Stimulated activated CD4-positive, alpha-beta T cell treated with anti-CD3 and anti-CD28 coated beads, Interleukin-1b, Interleukin-23, amount 100 ng/mL, for 24 hours (primary cell): ENCODE data around the gene U2AF1L4.

Experiments
- DNase-seq, 4 experiments: peaks; one replicate each; pipeline ENCODE4 v3.0.0-alpha.2; 2020; ENCODE audit warnings: low read depth in 4 of 4, low spot score in 1 of 4

U2AF1L4 gene

GRCh38 chr19:35745328-35746086 is at the start of gene U2AF1L4, which contains the start of gene PSENEN:
Gene U2AF1L4, minus strand, starts transcription at chr19:35745418. Its CDS starts 27 bp downstream, at chr19:35745391.
Gene PSENEN, plus strand, starts transcription at chr19:35745651. Its CDS starts 280 bp downstream, at chr19:35745931.
- DNase-seq: peak; percentile 75 to 91 (median 89)

DNA sequence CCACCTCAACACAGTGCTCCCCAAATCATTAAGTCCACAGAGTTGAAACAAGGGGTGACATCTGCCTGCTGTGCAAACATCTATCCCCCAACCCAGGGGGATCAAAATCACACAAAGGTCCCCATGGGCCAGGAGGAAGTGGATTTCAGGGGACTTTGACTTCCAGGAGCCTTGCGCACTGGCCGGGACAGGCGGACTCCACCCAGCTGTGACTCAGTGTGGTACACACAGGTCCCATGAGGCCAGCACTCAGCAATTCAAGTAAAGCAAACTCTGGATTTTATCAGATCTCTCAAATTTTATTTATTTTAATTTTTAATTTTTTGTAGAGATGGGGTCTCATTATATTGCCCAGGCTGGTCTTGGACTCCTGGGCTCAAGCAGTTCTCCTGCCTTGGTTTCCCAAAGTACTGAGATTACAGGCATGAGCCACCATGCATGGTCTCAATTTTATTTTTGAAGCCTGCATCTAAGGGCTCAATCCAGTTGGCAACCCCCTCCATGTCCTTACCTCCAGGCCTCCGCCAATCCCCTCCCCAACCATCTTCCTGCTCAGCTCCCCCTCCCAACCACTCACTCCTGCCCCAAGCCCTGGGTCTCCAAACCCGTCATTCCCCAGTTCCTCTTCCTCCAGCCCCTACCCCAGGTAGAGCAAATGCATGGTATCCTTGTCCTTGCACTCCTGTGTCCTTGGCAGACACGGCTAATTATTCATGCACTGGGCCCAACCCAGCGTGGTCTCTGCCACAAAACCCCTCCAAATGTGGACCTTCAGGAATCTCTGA is 48.4 kb upstream of the U2AF1L4 start:
- DNase-seq: no peak

- no peak for DNase-seq
Observed at GRCh38 chr19:35792888-35793287, 47.7 kb upstream of the U2AF1L4 start.

- DNase-seq: no peak
Observed at GRCh38 chr19:35792312-35792711, 47.1 kb upstream of the U2AF1L4 start.

DNA sequence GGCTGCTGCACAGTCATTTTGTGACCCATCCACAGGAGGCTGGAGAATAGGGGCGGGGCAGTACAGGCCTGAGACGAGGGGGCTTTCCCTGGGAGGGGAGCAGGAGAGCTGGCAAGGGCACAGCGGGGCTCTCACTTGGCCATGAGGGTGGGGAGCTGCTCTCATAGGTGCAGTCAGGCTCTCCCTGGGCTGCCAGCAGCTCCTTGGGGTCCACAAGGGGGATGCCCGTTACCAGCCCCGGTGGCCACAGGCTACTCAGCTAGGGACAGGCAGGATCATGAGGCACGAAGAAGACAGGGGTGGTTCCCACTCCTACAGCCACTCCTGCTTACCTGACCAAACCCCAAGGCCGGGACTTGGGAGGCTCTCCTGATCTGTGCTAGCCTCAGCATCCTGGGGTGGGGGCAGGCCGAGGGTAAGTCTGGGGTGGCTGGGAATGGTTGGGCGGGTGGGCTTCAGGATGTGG is 46.6 kb upstream of the U2AF1L4 start:
- no peak for DNase-seq

DNA sequence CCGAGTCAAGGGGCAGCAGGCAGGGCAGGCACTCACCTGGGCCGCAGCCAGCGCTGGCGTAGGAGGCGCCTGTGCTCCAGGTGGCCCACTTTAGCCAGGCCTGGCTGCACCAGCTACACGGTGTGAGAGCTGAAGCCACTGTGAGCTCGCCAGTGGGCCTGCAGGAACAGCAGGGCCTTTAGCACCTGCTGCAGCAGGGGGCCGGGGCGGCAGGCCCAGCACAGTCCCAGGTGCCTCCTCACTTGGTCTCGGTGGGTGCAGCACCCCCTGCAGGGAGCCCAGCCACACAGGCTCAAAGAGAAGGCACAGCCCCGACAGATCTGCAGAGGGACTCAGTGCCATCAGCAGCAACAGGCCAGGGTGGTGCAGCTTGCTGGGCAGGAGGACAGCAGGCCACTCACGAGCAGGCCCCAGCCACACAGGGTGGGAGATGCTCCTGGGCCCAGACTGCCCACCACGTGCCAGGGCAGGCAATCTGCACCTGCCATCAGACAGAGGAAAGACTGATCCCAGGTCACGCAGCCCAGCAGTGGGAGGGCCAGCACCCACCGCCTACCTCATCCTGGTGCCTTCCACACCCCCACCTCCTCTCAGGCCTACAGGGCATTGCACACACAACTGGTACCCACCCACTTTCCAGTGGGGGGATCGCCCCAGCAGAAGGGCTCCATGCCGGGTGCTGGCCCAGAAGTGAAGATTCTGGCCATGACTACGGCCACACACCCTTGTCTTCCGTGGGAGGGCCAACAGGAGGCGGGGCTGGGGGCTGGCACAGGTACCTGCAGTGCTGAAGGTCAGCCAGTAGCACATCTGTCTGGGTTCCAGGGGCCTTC is 46.0 kb upstream of the U2AF1L4 start:
- DNase-seq: no peak

DNA sequence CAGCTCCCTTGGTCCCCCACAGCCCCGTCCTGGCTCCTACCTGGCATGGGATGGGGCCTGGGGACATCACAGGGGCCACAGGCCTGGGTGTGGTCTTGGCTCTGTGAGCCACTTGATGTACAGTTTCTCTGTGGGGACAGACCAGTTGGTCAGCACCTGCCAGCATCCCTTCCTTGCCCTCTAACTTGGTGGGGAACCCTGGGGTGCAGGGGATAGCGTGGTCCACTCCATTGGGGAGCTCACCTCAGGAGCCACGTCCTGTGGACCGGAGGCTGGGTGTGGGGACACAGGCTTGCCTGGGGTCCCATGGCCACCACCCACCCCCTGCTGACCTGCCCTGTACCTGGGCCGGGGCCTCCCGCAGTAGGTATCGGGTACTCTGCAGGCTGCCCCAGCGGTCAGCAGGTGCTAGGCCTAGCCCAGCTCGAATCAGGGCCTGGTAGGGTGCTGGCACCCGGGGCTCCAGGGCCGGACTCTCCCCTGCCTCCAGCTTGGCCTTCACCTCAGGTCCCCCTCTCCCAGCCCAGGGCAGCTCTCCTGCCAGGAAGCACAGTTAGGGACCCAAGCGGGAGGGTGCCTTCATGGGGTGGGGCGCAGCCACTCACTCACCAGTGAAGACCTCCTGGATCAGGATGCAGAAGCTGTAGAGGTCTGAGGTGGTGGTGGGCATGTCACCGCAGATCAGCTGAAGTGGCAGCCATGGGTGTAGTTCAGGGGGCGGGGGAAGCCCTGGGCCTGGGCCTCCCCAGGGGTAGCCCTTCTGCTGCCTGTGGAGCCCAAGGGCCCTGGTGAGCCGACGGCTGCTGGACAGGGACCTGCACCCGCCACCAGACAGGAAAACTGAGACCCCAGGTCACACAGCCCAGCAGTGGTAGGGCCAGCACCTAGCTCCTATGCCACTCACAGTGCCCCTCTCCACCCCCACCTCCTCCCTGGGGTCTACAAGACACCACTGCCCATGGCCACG is 45.0 kb upstream of the U2AF1L4 start:
- DNase-seq: no peak

GRCh38 chr19:35789195-35789977 is 44.2 kb upstream of the U2AF1L4 start:
- DNase-seq: no peak

GRCh38 chr19:35788205-35788960 is 43.2 kb upstream of the U2AF1L4 start:
- DNase-seq: no peak

DNA sequence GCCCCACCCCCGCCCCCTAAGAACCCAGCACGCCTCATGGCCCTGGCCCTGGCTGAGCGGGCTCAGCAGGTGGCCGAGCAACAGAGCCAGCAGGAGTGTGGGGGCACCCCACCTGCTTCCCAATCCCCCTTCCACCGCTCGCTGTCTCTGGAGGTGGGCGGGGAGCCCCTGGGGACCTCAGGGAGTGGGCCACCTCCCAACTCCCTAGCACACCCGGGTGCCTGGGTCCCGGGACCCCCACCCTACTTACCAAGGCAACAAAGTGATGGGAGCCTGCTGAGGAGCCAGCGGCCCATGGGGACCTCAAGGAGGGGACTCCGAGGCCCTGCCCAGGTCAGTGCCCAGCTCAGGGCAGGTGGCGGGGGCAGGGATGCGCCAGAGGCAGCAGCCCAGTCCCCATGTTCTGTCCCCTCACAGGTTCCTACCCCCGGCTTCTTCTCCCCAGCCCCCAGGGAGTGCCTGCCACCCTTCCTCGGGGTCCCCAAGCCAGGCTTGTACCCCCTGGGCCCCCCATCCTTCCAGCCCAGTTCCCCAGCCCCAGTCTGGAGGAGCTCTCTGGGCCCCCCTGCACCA is 42.1 kb upstream of the U2AF1L4 start:
- DNase-seq: no peak

- DNase-seq: no peak
Observed at GRCh38 chr19:35786299-35787160, 41.3 kb upstream of the U2AF1L4 start.

- no peak for DNase-seq
Observed at GRCh38 chr19:35785339-35785627, 40.1 kb upstream of the U2AF1L4 start.

DNA sequence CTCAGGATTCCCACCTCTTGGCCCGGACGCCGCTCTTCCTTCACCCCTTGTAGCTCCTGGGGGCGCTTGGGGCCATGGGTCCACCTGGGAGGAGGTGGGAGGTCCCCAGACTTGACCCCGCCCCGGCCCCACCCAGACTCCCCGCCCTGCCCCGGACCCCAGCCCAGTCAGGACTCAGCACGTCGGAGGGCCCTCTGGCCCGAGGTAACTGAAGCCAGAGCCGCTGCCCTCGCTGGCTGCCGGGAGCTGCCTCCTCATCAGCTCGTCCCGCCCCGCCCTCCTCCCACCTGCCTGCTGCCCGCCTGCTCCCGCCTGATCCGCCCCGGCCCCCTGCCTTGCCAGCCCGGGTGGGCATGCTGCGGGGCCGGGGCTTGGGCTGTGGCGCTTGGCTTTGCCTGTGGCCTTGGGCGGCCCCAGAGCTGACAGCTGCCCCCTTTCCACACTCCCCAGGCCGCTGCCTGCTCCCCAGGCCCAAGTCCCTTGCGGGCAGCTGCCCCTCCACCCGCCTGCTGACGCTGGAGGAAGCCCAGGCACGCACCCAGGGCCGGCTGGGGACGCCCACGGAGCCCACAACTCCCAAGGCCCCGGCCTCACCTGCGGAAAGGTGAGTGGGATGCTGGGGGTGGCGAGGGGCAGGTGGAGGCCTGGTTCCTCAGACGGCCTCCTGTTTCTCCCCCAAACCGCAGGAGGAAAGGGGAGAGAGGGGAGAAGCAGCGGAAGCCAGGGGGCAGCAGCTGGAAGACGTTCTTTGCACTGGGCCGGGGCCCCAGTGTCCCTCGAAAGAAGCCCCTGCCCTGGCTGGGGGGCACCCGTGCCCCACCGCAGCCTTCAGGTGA is 39.5 kb upstream of the U2AF1L4 start:
- DNase-seq: no peak

GRCh38 chr19:35783469-35784434 is 38.5 kb upstream of the U2AF1L4 start:
- DNase-seq: no peak

- DNase-seq: no peak
Observed at GRCh38 chr19:35782589-35782988, 37.4 kb upstream of the U2AF1L4 start.

DNA sequence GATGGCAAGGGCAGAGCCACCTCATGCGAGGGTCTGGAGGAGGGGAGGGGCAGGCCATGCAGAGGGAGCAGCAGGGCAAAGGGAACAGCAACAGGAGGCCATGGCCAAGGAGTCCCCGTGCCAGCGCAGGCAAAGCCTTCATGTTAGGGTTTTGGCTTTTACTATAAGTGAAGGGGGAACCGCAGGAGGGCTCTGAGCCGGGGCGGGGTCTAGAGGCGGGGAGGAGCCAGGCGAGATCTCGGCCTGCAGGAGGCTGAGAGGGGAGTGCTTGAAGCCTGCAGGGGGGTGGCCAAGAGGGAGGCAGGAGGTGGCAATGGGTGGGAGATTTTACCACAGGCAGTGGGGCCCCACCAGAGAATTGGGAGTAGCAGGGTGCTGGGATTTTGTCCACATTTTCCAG is 36.4 kb upstream of the U2AF1L4 start:
- DNase-seq: no peak
